Prostate gland (tissue), 2 donors: Measurements from ENCODE around the gene PARP9.

Source experiments
- POLR2A ChIP-seq: fragments of 450-650 bp; IDR thresholded peaks from one replicate; pipeline ENCODE4 v1.6.1; 2016; ENCODE audit warnings: antibody characterized with exemption, mild to moderate bottlenecking
- POLR2AphosphoS5 ChIP-seq: sonication (generic); formaldehyde crosslinking; IDR thresholded peaks from one replicate; pipeline ENCODE4 v1.6.1; 2017; ENCODE audit warnings: antibody characterized with exemption
- TF ChIP-seq, protein P1 (sequence below), 4 experiments: fragments of 200-600 bp in 2 of 4; fragments of 450-650 bp in 2 of 4; sonication (generic) in 2 of 4; IDR thresholded peaks; 1 replicate in 3 of 4; 2 replicates in 1 of 4; pipeline ENCODE4 v1.5.1; 2016 to 2019; ENCODE audit warnings: antibody characterized with exemption in 4 of 4, mild to moderate bottlenecking in 2 of 4, moderate library complexity in 2 of 4

- TF ChIP-seq, protein P1, sequence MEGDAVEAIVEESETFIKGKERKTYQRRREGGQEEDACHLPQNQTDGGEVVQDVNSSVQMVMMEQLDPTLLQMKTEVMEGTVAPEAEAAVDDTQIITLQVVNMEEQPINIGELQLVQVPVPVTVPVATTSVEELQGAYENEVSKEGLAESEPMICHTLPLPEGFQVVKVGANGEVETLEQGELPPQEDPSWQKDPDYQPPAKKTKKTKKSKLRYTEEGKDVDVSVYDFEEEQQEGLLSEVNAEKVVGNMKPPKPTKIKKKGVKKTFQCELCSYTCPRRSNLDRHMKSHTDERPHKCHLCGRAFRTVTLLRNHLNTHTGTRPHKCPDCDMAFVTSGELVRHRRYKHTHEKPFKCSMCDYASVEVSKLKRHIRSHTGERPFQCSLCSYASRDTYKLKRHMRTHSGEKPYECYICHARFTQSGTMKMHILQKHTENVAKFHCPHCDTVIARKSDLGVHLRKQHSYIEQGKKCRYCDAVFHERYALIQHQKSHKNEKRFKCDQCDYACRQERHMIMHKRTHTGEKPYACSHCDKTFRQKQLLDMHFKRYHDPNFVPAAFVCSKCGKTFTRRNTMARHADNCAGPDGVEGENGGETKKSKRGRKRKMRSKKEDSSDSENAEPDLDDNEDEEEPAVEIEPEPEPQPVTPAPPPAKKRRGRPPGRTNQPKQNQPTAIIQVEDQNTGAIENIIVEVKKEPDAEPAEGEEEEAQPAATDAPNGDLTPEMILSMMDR (IDR thresholded peaks at IDR 0.05) = no peak
- TF ChIP-seq POLR2A = no peak
- TF ChIP-seq POLR2AphosphoS5 = no peak
Observed at GRCh38 chr3:122516846-122517360, 47.2 kb downstream of the PARP9 start.
